GM19351 (cell line): Measurements from ENCODE around the gene DGKB.

Source experiments
- ATAC-seq: cut with Tn5 transposase; IDR thresholded peaks from one replicate; pipeline ENCODE4 v1.9.1; 2021; ENCODE audit warnings: mild to moderate bottlenecking, moderate library complexity; ENCODE audit not compliant: unreplicated experiment

DGKB gene

DNA sequence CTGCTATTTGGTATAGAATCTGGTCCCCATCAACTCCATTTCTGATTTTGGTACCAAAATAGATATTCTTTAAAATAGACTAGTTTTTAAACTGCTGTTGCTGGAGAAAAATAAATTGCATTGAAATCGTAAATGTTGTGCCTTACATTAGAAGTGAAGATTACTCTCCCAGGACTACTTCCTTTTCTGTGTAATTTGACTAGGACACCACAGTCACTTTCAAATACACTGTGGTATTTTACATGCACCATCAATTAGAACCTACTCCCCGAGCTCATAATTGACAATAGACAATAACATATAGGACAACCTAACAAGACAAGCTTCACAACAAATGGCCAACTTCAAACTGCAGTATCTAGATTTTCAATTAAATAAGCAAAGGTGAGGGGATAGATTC lies 211.5 kb downstream of the DGKB start:
- peak; percentile 41 for ATAC-seq

GRCh38 chr7:14690486-14690885 lies 212.1 kb downstream of the DGKB start:
- no peak for ATAC-seq

- ATAC-seq: no peak
Observed at GRCh38 chr7:14690075-14690474, 212.5 kb downstream of the DGKB start.

DNA sequence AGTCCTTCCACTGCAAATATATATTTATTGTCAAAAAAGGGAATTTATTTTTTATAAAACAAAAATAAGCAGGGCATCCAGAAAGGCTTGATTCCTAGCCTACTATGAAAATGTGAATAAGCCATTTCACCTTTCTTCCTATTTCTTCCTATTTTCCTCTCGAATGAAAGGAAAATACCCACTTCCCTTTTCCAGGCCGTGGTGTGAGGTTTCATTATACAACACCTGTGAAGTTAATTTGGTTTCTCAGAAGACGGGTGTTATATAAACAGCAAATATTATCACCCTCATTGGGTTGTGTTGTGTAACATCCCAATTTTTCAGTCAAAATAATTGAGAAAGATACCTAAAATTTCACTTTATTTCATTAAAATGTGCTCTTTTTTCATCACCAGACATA lies 214.3 kb downstream of the DGKB start:
- no peak for ATAC-seq

DNA sequence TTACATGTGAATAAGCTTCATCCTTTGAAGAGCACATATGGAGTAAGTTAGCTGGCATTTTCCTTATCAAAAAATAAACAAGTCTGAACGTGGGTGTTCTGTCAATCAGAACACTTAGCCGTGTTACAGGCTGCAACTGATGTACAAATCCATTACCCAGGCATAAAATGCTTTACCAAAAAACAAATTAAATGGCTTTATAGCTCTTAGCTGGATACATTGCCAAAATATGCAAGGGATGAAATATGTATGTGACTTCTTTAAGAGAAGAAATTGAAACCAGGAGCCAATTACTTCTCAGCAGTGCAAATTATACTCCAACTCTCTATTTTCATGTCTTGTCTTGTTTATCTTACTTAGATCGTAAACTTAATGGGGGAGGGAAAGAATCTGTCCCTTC lies 214.8 kb downstream of the DGKB start:
- ATAC-seq: no peak

- no peak for ATAC-seq
Observed at GRCh38 chr7:14687241-14687640, 215.3 kb downstream of the DGKB start.

DNA sequence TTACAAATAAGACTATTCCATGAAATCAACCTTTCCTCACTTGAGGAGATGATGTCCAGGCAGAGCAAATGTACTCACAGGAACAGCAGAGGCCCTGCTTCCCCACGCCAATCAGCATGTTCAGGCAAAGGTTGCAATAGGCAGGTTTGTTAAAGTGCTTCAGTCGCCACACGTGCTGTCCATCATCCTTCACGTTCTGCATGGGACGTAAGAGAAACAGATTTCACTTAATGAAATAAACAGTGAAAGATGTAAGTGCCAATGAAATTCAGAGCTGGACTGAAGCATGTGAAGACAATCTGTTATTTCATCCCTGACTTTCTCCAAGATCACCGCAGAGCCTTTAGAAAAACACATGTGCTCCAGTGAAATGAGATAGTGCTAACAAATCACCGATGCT lies 217.4 kb downstream of the DGKB start:
- no peak for ATAC-seq

DNA sequence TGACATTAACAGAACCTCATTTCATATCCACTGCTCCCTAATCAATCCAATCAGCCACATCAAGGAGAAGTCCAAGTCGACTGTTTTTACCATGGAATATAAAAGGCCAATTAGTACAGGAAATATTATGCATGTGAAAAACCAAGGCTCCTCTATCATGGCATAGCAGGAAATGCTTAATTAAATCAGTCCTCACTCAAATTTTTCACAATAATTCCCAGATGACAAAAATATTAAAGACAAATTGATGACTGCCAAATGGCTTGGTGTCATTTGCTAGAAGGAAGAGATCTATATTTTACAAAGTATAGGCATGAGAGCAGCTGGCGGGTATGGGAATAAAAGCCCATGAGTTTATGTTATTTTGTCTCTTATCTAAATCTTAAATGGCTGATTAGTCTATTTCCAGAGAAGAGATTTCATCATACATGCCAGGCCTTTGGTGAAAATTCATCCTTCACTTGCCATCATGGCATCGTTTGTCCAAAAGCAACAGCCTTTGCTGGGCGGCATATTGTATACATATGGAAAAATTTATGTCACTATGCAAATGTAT lies 219.6 kb downstream of the DGKB start:
- ATAC-seq: no peak

- no peak for ATAC-seq
Observed at GRCh38 chr7:14676896-14677295, 225.7 kb downstream of the DGKB start.

- no peak for ATAC-seq
Observed at GRCh38 chr7:14673202-14673601, 229.3 kb downstream of the DGKB start.

DNA sequence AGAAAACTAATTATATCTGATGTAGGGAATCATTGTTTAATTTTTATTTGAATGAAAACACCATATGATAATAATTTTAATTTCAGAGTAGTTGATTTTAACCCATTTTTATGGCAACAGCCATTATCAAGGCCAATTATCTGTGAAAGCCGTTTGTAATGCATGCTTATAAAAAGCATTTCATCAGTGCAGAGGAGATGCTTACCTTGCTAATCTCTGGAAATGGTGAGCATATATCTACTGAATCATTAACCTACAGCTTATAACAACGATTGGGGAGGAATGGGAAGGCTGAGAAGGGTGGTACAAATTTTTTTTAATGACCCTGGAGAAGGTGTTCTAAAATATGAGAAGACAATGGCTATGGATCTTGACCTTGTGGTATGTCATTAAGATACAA lies 235.6 kb downstream of the DGKB start:
- ATAC-seq: no peak

GRCh38 chr7:14666304-14666703 lies 236.2 kb downstream of the DGKB start:
- ATAC-seq: no peak

- ATAC-seq: no peak
Observed at GRCh38 chr7:14639801-14640200, 262.8 kb downstream of the DGKB start.

DNA sequence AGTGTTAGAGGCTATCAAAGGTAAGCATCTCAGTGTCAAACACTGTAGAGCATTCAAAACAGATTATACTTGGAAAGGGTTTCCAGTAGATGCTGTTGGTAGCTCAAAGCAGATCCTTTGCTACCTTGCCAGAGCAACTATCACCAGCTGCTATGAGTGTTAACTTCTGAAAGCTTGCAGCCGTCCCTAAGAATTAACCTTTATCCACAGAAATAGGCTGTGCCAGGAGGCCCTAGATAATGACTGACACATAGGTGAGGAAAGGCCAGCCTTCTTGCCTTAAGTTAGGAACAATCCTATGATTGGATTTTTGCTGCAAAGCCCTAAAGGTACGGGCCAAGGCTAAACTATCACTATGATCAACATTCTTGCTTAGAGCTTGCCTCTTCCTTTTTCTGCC lies 263.2 kb downstream of the DGKB start:
- ATAC-seq: no peak

GRCh38 chr7:14637968-14638367 lies 264.6 kb downstream of the DGKB start:
- ATAC-seq: no peak

DNA sequence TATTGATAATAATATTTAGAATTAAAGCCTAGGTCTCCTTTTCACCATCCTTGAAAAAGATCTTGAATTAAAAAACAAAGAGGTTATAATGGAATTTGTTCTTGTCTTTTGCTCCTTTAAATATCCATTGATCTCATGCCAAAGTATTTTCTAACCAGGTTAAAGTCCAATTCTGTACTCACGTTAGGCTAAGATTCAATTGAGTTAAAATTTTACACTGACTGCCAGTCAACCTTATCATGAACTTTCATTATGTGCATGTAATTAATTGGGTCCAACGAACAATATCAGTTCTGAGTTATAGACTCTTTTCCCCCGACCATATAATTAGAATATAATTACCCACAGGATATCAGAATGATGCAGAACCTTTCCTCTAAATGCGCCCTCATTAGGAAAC lies 266.6 kb downstream of the DGKB start:
- ATAC-seq: no peak

DNA sequence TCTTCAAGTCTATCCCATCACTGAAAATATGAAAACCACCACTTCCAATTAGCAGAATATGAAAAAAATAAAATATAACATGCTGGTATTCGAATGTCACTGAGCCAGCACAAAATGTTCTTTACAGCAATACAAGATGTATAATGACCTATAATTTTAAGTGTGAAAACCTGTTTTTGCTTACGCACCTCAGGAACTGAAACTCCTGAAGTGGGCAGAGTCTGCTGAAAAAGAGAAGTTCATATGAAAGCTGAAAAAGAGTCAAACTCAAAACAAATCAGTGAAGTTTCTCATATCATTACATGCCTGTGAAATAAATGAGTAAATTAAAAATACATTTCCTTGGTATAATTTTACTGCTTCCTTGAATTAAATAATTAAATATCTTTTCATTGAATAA lies 272.5 kb downstream of the DGKB start:
- peak; percentile 89 for ATAC-seq

DNA sequence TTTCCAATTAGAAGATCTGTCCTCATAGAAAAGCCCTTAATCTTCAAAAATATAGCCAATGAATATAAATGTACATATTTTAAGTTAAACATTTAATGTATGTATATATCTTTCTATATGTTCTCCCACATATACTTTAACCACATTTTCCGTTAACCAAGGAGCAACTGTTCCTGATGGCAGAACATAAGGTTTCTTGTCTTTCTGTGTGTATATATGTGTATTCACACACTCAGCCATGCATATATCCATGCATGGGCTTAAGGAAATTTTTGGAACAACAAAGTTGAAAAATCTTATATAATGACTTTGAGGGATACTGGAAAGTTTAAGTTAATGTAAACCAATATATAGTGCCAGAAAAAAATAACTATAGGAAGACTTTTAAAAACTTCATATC lies 274.0 kb downstream of the DGKB start:
- ATAC-seq: no peak

DNA sequence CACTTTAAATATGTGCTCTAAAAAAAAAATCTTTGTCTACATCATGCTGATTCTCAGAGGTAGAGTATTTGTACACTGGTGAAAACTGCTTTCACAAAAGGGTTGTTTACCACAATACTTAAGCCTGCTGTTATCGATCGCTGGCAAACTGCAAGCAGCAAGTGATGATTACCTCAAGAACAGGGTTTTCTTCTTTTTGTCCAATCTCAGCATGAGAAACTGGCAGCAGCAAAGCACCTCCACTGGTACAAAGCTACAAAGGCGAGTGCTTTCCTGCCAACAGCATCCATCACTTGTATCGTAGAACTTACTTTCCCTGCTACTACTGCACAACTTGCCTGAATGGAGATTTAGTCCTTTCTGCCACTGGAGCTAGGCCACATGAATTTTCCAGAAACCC lies 276.5 kb downstream of the DGKB start:
- ATAC-seq: no peak

- ATAC-seq: no peak
Observed at GRCh38 chr7:14622559-14622958, 280.0 kb downstream of the DGKB start.

DNA sequence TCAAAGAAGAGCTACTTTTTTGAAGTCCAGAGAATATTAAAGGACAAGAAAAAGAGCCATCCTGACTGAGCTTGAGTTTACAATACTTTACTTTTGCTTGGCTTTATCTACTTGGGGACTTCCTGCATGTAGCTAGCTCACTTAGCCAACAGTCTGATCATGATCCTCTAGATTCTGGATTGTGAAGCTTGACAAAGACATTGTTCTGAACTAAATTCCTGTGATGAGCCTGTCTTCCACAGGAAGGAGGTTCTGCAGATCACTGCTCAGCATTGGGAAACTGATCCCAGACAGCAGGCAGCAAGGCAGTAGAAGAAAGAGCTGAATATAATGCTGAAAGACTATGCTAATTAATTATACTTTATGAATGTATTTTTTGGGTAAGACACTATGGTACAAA lies 296.4 kb downstream of the DGKB start:
- no peak for ATAC-seq

GRCh38 chr7:14604606-14605005 lies 297.9 kb downstream of the DGKB start:
- ATAC-seq: no peak

GRCh38 chr7:14602851-14603250 lies 299.7 kb downstream of the DGKB start:
- no peak for ATAC-seq
